ENCODE data around the gene SERF2.
"Not testable (repeated sequence)": the region's sequence is repeated elsewhere in the genome, so short reads cannot be mapped to it uniquely, and the experiment has no call there.

Gene SERF2

GRCh38 chr15:43794269-43795037 lies 2.3 kb downstream of the SERF2 start:
- DNase-seq: no peak

GRCh38 chr15:43795197-43795596 lies 3.1 kb downstream of the SERF2 start:
- DNase-seq: no peak

GRCh38 chr15:43795997-43796396 lies 3.9 kb downstream of the SERF2 start:
- DNase-seq: no peak

GRCh38 chr15:43796566-43796965 lies 4.4 kb downstream of the SERF2 start:
- DNase-seq: no peak

GRCh38 chr15:43799209-43799944 lies 7.3 kb downstream of the SERF2 start:
- DNase-seq: peak; percentile 9

GRCh38 chr15:43799945-43800285 lies 7.8 kb downstream of the SERF2 start, which contains the start of gene SERINC4:
TSS of gene SERINC4 (minus strand) at chr15:43800220. CDS start at chr15:43799986, 234 bp downstream.
- no peak for DNase-seq

- DNase-seq: peak; percentile 88
These were observed 8.4 kb downstream of the SERF2 start, which contains the start of gene HYPK for GRCh38 chr15:43800286-43801141. TSS of gene HYPK (plus strand) at chr15:43800599. CDS start at chr15:43800623, 24 bp downstream.

GRCh38 chr15:43802676-43803075 lies 10.6 kb downstream of the SERF2 start:
- not testable (repeated sequence) for DNase-seq

- no peak for DNase-seq
These were observed 16.4 kb downstream of the SERF2 start for GRCh38 chr15:43808435-43808950.

GRCh38 chr15:43808960-43809678 lies 17.0 kb downstream of the SERF2 start:
- no peak for DNase-seq

- not testable (repeated sequence) for DNase-seq
These were observed 22.9 kb downstream of the SERF2 start for GRCh38 chr15:43815064-43815463.

GRCh38 chr15:43821505-43821904 lies 29.4 kb downstream of the SERF2 start:
- DNase-seq: no peak

GRCh38 chr15:43824302-43825246 lies 32.5 kb downstream of the SERF2 start, which contains the start of gene MFAP1:
TSS of gene MFAP1 (minus strand) at chr15:43824690. CDS start at chr15:43824569, 121 bp downstream.
- DNase-seq: peak; percentile 96

- not testable (repeated sequence) for DNase-seq
These were observed 33.2 kb downstream of the SERF2 start for GRCh38 chr15:43825305-43825704.

- no peak for DNase-seq
These were observed 33.9 kb downstream of the SERF2 start for GRCh38 chr15:43826029-43826507.

GRCh38 chr15:43826508-43827341 lies 34.6 kb downstream of the SERF2 start, which contains the start of gene WDR76:
TSS of gene WDR76 (plus strand) at chr15:43827002. CDS start at chr15:43827033, 31 bp downstream.
- peak; percentile 85 for DNase-seq

- DNase-seq: no peak
These were observed 36.0 kb downstream of the SERF2 start for GRCh38 chr15:43828061-43828657.

GRCh38 chr15:43829951-43830540 lies 37.9 kb downstream of the SERF2 start:
- DNase-seq: not testable (repeated sequence)

Measured in NCI-H1436 (cell line).